H1 (cell line): ENCODE measurements around the gene ITIH1.

Experiments
- CREB1 ChIP-seq: IDR thresholded peaks from 2 replicates; pipeline ENCODE4 v1.6.1; 2012; ENCODE audit warnings: inconsistent platforms
- JUND ChIP-seq: IDR thresholded peaks from 2 replicates; pipeline ENCODE4 v1.6.1; 2011; ENCODE audit warnings: mild to moderate bottlenecking, improper control_type of control experiment, low read length

DNA sequence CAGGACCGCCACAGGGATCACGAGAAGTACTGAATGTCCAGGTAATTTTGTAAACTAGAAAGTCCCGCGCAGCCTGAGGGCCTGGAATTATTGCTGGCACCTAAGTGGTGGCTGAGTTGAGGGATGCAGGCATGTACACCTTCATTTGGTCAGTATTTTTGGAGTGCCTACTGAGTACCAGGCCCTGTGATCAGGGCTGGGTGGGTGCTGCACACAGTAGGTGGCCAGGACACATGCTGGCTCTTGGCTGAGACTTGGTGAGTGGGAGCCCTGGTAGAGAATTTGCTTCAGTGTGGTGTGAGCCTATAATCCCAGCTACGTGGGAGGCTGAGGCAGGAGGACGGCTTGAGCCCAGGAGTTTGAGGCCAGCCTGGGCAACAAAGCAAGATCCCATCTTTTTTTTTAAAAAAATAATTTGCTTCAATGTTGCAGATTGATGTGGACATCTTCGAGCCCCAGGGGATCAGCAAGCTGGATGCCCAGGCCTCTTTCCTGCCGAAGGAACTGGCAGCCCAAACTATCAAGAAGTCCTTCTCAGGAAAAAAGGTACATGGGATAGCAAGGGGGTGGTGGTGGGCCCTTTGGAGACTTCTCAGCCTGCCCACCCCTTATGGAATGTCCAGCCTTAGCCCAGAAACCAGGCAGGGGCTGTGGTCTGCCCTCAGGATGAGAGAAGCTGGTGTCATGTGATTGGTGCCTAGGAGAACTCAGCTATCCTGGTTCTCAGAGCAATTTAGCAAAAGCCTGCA is 2.6 kb downstream of the ITIH1 start:
- TF ChIP-seq CREB1 = no peak
- no peak for TF ChIP-seq JUND
